Heart right ventricle (tissue), 16 donors: ENCODE measurements around the gene DENND1A. TPM values are rescaled to one million over a fixed set of nuclear protein-coding genes. Genes with fewer than 3 reads are reported as not detected.

ENCODE experiments used
- ATAC-seq, 8 donors: fragments of 200-7000 bp; cut with Tn5 transposase; one replicate each; pipeline ENCODE4 v1.9.1; 2020; ENCODE audit warnings: mild to moderate bottlenecking in 8 of 8, moderate library complexity in 8 of 8, moderate number of reproducible peaks in 1 of 8
- DNase-seq, 2 donors: peaks; one replicate each; pipeline ENCODE4 v3.0.0-alpha.2; 2020
- H3K27ac ChIP-seq, 10 donors: fragments of 200-600 bp; sonication (generic) in 2 of 10; one replicate each; pipeline versions ENCODE4 v1.5.0 to v1.8.0; 2020 to 2022; ENCODE audit warnings: mild to moderate bottlenecking in 3 of 10
- H3K27me3 ChIP-seq, 7 donors: fragments of 200-600 bp; one replicate each; pipeline ENCODE4 v1.8.0; 2021 to 2022; ENCODE audit warnings: mild to moderate bottlenecking in 2 of 7
- H3K36me3 ChIP-seq, 9 donors: fragments of 200-600 bp; sonication (generic) in 1 of 9; one replicate each; pipeline versions ENCODE4 v1.5.0 to v1.8.0; 2020 to 2022; ENCODE audit warnings: mild to moderate bottlenecking in 2 of 9
- H3K4me1 ChIP-seq, 9 donors: fragments of 200-600 bp; sonication (generic) in 1 of 9; one replicate each; pipeline versions ENCODE4 v1.5.0 to v1.8.0; 2020 to 2022; ENCODE audit warnings: mild to moderate bottlenecking in 4 of 9
- H3K4me3 ChIP-seq, 10 donors: fragments of 200-600 bp; sonication (generic) in 2 of 10; one replicate each; pipeline versions ENCODE4 v1.5.0 to v1.8.0; 2020 to 2022; ENCODE audit warnings: mild to moderate bottlenecking in 7 of 10, moderate library complexity in 2 of 10
- H3K9me3 ChIP-seq, 11 donors: fragments of 200-600 bp in 10 of 11; sonication (generic) in 2 of 11; one replicate each; pipeline versions ENCODE4 v1.5.0 to v1.8.0; 2013 to 2022; ENCODE audit warnings: mild to moderate bottlenecking in 2 of 11, control low read depth in 1 of 11, moderate library complexity in 1 of 11
- WGBS, 2 donors: extraction: QIAGEN DNeasy Blood & Tissue Kit; methylation state at CpG; one replicate each; pipeline ENCODE4 v1.1.7; 2013; ENCODE audit warnings: inconsistent platforms in 1 of 2; 5-methylcytosine and 5-hydroxymethylcytosine counted together
- intact Hi-C, 10 donors: fragments of 100-400 bp; cut with DNase I; formaldehyde crosslinking; loops; one replicate each; pipeline versions ENCODE4 v1.11.1 to v1.14.2; 2022
- polyA plus RNA-seq, 2 donors: library from polyadenylated mRNA; stranded (reverse); fragments of 200-250 nt; gene quantifications; one replicate each; pipeline ENCODE4 v1.2.3, GENCODE V29; 2013
- total RNA-seq, 10 donors: library from RNA; stranded (reverse); fragmentation: NEBNext Ultra II Directional in 3 of 10; extraction: Animal tissue kit (Norgen Biotek cat#: 25700) in 3 of 10; gene quantifications; one replicate each; pipeline versions ENCODE4 v1.2.1 to v1.2.4, GENCODE V29; 2021 to 2023
- TF ChIP-seq, protein P1 (sequence below), 9 donors: fragments of 200-600 bp; sonication (generic) in 2 of 9; IDR thresholded peaks; one replicate each; pipeline versions ENCODE4 v1.5.0 to v1.8.0; 2021 to 2022; ENCODE audit warnings: antibody characterized with exemption in 9 of 9, mild to moderate bottlenecking in 5 of 9, moderate library complexity in 1 of 9
- donor health status: Arrhythmogenic right ventricular cardiomyopathy.
- donor health status: ischemic (EF 13 %, LVEDD 7.1; RV severe dilation, severe dysfunction).
- donor health status: healthy with polysubstance abuse.
- donor health status: DM: no; HTN: yes; CAD: no.
- donor health status: DM: no; HTN: no; CAD: no.
- donor health status: ischemic (EF 25% LVEDD 6.9; RV normal size, moderate dysfunction).
- donor health status: ischemic (EF 25% LVEDD 5.7; RV mildly dilated, moderate dysfunction).
- donor health status: healthy.
- donor health status: DM: yes; HTN: yes; CAD: no.
- donor health status: Ischemic cardiomyopathy.
- donor health status: ischemic (EF 35%, LVEDD 5.7; RV mildly dilated, moderate dysfunction).
- donor health status: nonischemic (EF 11% LVEDD 7.7; RV severe dilation, severe dysfunction).
- donor health status: DM: yes; HTN: yes; CAD: no.
- donor health status: PGD.
- donor health status: ischemic (EF 29% LVEDD 5.4; RV normal size, mild dysfunction).
- donor health status: nonischemic (EF 23%, LVEDD 6.1; RV moderate dilation, normal function).

Gene DENND1A
- total and polyA plus RNA-seq, 12 donors: 7.3 to 19.6 (median 12.2) TPM

GRCh38 chr9:123662057-123662776, 267.7 kb downstream of the DENND1A start:
- TF ChIP-seq, protein P1, sequence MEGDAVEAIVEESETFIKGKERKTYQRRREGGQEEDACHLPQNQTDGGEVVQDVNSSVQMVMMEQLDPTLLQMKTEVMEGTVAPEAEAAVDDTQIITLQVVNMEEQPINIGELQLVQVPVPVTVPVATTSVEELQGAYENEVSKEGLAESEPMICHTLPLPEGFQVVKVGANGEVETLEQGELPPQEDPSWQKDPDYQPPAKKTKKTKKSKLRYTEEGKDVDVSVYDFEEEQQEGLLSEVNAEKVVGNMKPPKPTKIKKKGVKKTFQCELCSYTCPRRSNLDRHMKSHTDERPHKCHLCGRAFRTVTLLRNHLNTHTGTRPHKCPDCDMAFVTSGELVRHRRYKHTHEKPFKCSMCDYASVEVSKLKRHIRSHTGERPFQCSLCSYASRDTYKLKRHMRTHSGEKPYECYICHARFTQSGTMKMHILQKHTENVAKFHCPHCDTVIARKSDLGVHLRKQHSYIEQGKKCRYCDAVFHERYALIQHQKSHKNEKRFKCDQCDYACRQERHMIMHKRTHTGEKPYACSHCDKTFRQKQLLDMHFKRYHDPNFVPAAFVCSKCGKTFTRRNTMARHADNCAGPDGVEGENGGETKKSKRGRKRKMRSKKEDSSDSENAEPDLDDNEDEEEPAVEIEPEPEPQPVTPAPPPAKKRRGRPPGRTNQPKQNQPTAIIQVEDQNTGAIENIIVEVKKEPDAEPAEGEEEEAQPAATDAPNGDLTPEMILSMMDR (IDR thresholded peaks at IDR 0.05): no peak
- no peaks in the 10 kb centered on the region for H3K4me1 ChIP-seq
- H3K9me3 ChIP-seq: peaks cover 0 to 48% (median 13%) of the 10 kb centered on the region in 11 donors
- ATAC-seq: no peak
- no peaks in the 10 kb centered on the region for H3K27me3 ChIP-seq
- peaks cover 0 to 47% (median 11%) of the 10 kb centered on the region in 9 donors for H3K36me3 ChIP-seq
- 96 to 99% methylated on average over 8 of the region's 8 CpGs for WGBS, 2 donors
- H3K4me3 ChIP-seq: no peak overlapping the region
- intact Hi-C loops: no loop called here
- no peak for DNase-seq
- H3K27ac ChIP-seq: no peak overlapping the region

- intact Hi-C loops: no loop called here
- WGBS, 2 donors: 78 to 84% methylated on average over 9 of the region's 9 CpGs
- H3K36me3 ChIP-seq: peaks cover 0 to 33% (median 7%) of the 10 kb centered on the region in 9 donors
- no peak overlapping the region for H3K4me3 ChIP-seq
- DNase-seq (no peak), ATAC-seq (no peak)
- H3K27me3 ChIP-seq: no peaks in the 10 kb centered on the region
- H3K9me3 ChIP-seq: peaks cover 0 to 43% (median 13%) of the 10 kb centered on the region in 11 donors
- TF ChIP-seq, protein P1 (IDR thresholded peaks at IDR 0.05): no peak
- H3K27ac ChIP-seq: no peak overlapping the region
- H3K4me1 ChIP-seq: no peaks in the 10 kb centered on the region
Measured at GRCh38 chr9:123660691-123661466, 269.0 kb downstream of the DENND1A start.

DNA sequence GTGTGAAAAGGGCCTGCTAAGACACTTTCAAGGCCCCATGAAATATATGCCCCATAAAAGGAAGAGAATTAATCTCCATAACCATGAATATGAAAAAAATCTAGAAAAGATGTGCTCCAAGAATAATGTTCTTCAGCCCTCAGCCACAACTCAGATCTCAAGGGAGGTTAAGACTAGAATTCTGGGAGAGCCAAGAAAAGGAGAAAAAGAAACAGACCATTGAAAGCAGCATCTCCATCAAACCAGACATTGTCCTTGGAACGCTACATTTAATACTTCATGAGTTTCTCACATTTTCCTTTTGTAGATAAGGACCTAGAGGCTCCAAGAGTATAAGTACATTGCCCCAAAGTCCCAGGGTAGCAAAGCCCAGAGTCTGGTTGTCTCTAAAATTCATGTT, 270.6 kb downstream of the DENND1A start:
- WGBS, 2 donors: 35 to 81% methylated on average over 1 of the region's 1 CpG
- TF ChIP-seq, protein P1 (IDR thresholded peaks at IDR 0.05): no peak
- Histone ChIP-seq H3K9me3 (peaks cover 0 to 28% (median 6%) of the 10 kb centered on the region in 11 donors), H3K4me1 (no peaks in the 10 kb centered on the region), H3K27me3 (no peaks in the 10 kb centered on the region), H3K36me3 (peaks cover 0 to 18% (median 7%) of the 10 kb centered on the region in 9 donors), H3K27ac (no peak overlapping the region), H3K4me3 (no peak overlapping the region)
- intact Hi-C loops: no loop called here
- ATAC-seq: no peak
- DNase-seq: no peak

DNA sequence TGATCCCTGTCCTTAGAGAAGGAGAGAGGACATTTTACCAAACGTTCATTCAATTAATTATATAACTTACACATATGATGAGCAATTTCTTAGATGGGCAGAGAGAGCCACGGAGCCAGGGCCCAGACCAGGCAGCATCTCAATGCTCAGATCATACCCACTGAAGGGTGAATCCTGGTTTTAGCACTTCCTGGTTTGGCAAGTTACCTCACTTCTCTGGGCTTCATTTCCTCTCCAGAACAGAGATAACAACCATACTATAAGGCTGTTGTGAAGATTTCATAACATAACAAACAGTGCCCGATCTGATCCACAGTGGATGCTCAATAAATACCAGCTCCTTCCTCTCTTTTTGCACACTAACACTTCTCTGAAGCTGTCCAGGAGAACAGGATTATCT, 271.1 kb downstream of the DENND1A start:
- TF ChIP-seq, protein P1 (IDR thresholded peaks at IDR 0.05): no peak
- WGBS, 2 donors: 82 to 83% methylated on average over 3 of the region's 3 CpGs

More for the DNA sequence above, 271.1 kb downstream of the DENND1A start:
- ATAC-seq (no peak), DNase-seq (no peak)
- Histone ChIP-seq H3K4me1 (no peaks in the 10 kb centered on the region), H3K9me3 (peaks cover 0 to 23% (median 1%) of the 10 kb centered on the region in 11 donors), H3K27ac (no peak overlapping the region), H3K27me3 (no peaks in the 10 kb centered on the region), H3K36me3 (peaks cover 0 to 17% (median 7%) of the 10 kb centered on the region in 9 donors), H3K4me3 (no peak overlapping the region)
- intact Hi-C loops: no loop called here
